HG02571 (cell line): Measurements from ENCODE around the gene CAB39.

Experiments used
- ATAC-seq: cut with Tn5 transposase; IDR thresholded peaks from one replicate; pipeline ENCODE4 v1.9.1; 2021; ENCODE audit warnings: mild to moderate bottlenecking, moderate library complexity; ENCODE audit not compliant: unreplicated experiment

CAB39 gene

DNA sequence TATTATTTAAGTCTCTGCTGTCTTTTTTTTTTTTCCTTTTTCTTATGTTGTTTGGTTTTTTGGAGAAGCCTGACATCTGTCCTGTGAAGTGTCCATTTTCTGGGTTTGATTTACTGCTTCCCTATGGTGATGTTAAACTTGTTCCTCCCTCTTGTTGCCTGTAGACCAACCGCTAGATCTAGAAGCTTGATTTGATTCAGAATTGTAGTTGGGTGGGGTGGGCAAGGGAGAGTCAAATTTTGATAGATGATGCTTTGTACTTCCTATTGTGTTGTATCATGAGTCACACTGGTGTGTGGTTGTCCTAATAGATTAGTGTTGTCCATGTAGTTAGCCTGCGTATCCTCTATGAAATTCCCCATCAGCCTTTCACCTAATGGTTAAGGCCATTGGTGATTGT, 35.4 kb downstream of the CAB39 start:
- no peak for ATAC-seq

DNA sequence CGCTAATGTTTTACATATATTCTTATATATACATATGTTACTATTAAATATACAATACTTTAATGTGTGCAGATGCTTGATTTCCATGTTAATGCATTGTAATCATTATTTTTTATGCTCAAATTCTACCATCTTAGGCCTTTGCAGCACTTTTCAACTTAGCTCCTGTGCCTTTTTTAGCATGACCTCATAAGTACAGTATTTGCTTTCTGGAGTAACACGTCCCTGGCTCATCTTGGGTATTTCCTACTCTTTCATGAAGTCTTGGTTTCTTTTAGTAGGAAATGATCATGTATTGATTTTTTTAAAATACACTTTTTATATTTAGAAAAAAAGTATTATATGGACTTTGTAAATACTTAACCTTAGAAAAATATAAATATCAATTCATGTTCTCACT, 36.5 kb downstream of the CAB39 start:
- no peak for ATAC-seq

DNA sequence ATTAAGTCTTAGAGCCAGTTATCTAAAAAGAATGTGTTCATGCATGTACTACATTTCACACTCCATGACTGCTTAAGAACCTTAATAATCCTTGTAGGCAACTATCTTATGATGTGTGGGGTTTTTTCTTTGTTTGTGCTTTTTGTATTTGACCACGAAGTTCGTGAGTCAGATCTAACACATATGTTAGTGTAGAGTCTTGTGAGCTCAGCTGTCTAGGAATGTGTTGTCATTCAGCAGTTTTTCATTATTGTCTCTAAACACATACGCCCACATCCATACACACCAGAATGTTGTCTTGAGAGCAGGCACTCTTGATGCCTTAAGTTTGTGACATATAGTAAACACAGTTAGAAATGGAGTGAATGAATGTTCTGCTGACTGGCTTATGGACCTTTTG, 38.4 kb downstream of the CAB39 start:
- ATAC-seq = no peak

DNA sequence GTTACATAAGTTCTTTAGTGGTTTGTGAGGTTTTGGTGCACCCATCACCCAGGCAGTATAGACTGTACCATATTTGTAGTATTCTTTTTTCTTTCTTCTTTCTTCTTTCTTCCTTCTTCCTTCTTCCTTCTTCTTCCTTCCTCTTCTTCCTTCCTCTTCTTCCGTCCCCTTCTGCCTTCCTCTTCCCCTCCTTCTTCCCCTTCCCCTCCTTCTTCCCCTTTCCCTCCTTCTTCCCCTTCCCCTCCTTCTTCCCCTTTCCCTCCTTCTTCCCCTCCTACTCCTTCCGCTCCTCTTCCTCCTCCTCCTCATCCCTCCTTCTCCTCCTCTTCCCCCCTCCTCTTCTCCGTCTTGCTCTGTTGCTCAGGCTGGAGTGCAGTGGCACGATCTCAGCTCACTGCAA, 41.6 kb downstream of the CAB39 start:
- no peak for ATAC-seq

DNA sequence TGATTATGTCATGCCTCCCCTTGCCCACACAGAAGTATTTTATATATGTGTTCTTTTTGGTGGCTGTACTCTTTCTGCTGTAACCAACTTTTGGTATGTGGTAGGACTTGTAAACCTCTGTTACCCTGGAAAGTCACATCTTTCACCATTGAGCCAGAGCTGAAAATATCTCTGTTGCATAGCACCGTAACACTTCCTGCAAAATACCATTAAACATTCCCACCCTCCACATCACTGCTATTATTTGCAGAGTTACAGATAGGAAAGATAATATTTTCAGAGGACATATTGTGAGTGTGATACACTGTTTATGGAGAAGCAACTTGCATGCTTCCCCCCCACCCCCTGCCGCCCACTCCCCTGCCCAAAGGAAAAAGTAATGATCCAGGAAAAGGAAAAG, 44.8 kb downstream of the CAB39 start:
- no peak for ATAC-seq

DNA sequence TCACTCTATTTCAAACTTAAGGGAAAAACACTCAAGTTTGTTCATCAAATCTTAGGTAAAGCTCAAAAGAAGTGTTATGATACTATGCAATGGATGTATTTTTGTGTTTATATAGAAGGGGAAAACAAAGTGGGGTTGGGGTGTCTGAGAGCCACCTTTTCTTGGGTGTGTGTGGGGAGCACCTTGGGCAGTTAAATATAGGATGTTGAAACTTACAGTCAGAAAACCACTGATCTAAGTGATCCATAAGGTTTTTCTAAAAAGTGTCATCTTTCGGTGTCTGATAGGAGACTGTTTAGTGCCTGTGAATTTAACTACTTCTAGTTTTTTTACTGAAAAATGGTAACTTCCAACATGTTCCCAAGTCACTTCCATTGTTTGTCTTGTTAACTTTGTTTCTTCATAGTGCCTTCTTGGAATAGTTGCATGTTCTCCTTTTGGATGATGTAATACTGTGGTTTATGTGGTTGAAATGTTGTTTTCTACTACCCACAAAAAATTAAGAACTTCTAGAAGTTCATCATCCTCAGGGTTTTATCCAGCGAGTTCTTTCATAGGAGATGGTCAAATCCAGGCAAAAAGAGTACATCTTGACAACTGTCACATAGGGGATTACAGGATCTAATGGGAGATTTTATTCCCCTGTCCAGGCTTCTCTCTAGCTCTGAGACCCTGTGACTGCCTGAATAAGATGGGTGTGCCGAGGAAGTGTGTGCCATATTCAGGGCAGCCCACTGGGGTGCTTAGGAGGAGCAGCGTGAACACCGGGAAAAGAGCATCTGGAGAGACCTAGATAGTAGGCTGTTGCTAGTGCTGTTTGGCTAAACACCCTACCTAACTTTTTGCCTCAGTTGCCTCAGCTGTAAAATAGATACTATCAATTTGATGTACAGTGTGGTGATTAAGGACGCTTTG, 46.2 kb downstream of the CAB39 start:
- ATAC-seq = no peak

DNA sequence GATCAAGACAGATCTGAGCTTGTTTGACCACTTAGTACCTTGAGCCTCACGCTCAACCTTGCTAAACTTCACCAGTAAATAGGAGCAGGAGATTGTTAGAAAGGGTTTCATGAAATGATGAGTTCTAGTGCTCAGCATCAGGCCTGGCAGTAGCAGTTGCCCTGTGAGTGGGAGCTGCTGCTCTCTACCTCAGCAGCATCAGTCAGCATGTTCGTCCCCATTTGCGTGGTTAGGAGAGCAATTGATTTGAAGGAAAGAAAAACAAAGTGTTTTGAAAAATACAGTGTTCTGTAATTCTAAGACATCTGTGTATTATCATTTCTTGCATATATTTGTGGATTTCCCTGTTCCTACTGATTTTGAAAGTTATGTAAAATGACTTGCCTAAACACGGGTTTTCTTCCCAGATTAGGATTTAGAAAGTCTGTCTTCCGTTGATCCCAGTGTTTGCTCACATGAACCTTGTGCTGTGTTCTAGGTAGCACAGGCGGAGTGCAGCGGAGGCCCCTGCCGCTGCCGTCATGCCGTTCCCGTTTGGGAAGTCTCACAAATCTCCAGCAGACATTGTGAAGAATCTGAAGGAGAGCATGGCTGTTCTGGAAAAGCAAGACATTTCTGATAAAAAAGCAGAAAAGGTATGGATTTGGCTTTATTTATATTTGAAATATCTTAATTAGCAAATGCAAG, 47.0 kb downstream of the CAB39 start:
- no peak for ATAC-seq

DNA sequence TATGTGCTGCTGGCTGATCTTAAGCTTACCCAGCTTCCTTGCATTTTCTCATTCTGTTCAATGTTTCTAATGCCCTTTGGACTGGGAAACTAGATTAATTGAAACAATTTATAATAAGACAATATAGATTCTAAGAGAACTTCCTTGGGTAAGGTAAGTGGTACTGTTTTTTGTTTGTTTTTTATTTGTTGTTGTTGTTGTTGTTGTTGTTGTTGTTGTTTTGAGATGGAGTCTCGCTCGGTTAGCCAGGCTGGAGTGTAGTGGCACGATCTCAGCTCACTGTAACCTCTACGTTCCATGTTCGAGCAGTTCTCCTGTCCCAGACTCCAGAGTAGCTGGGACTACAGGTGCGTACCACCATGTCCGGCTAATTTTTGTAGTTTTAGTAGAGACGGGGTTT, 49.1 kb downstream of the CAB39 start:
- no peak for ATAC-seq

DNA sequence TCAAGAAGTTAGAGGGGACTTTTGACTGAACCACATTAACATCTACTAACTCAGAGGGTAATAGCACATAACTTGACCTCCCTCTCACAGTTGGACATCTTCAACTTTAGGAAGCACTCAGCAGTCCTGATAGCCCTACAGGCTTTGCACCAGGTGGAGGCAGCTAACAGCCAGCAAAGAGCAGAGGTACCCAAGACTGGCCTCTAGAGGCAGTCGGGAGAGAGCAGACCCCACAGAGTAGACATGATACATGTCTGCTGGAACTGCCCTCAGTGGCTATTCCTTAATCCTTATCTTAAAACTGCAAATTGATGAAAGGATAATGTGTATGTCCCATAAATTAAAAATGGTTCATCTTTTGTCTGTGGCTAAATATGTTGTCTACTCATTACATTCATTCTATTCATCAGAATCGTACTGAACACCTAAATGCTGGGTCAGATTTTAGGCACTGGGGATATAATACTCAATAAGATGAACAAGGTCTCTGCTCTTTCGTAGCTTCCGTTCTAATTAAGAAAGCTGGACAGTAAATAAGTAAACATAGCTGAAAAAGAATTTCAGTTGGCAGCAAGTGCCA, 49.8 kb downstream of the CAB39 start:
- peak; percentile 65 for ATAC-seq

DNA sequence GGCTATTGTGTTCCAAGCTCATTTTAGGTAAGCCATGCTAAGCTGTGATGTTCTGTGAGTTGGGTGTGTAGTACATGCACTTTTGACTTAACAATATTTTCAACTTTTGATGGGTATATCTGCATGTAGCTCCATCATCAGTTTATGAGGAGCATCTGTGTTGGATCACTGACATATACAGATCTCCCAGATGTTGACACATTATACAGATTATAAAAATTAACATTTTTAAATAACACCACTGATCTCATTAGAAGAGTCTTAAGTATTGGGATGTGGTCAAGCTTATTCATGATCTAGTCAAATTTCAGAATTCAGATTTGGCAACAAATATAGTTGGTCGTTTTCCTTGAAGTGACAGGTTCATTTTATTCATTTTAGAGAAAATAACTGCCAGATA, 51.7 kb downstream of the CAB39 start:
- no peak for ATAC-seq

DNA sequence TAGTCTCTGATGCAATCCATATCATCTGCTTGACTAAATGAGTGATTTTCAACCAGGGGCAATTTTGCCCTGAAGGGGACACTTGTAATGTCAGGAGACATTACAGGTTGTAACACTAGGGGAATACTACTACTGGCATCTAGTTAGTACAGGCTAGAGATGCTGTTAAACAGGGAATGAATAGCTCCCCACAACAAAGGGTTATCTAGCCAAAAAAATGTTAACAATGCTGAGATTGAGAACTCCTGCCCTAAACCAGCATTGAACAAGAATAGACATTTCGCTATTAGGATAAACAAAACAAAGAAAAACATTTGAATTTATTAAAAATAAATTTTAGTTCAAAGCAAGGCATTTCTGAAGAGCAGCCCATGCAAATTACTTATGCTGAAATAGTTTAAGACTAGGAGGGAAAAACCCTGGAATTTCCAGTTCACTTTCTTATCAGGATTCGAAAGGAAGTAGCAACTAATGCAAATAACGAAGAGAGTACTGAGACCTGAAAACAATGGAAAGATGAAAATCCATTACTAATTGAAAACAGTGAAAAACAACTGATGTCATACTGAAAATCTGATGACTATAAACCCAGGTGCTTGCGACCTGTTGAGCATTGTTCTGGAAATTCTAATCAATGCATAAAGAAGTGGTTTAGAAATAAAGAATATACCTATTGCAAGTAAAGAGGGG, 53.1 kb downstream of the CAB39 start:
- ATAC-seq = no peak

DNA sequence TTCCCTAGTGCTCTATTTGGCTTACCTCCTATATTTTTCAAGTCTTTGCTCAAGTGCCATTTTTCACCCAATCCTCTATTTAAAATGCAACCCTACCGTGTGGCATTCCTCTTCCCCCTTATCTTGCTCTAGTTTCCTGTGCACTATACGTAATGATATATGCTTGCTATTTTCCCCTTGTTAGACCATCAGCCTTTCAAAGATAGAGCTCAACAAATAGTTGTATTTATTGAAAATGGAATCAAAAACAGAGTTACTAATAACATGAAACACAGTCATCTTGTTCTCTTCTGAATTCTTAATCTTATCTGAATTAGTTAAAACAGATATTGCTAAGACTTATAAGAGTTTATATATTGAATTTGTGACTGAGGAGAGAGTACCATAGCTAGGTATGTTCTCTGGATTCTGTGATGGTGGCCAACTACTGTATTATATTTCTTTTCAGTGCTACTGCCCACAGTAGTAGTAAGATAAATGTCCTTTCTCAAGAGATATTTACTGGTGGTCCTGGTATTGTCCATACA, 55.3 kb downstream of the CAB39 start:
- ATAC-seq = no peak

DNA sequence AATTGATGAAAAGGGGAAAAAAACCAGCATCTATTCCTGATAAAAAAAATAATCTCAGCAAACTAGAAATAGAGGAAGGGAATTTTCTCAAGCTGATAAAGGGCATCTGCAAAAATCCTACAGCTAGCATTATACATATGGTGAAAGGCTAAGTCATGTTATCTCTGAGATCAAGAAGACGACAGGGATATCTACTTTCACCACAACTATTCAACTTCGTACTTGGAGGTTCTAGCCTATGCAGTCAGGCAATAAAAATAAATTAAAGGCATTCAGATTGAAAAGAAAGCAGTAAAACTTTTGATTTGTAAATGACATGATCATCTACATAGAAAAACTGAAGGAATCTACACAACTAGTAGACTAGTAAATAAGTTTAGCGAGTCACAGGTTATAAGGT, 58.2 kb downstream of the CAB39 start:
- no peak for ATAC-seq

DNA sequence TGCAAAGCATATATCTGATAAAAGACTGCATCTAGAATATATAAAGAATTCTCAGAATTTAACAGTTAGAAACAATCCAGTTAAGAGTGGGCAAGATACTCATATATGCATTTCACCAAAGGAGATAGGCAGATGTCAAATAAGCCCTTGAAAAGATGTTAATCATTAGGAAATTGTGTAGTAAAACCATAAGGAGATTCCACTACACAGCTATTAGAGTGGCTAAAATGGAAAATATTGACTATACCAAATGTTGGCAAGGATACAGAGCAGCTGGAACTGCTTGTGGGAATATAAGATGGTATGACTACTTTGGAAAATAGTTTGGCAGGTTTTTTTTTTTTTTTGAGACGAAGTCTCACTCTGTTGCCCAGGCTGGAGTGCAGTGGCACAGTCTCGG, 59.5 kb downstream of the CAB39 start:
- no peak for ATAC-seq

DNA sequence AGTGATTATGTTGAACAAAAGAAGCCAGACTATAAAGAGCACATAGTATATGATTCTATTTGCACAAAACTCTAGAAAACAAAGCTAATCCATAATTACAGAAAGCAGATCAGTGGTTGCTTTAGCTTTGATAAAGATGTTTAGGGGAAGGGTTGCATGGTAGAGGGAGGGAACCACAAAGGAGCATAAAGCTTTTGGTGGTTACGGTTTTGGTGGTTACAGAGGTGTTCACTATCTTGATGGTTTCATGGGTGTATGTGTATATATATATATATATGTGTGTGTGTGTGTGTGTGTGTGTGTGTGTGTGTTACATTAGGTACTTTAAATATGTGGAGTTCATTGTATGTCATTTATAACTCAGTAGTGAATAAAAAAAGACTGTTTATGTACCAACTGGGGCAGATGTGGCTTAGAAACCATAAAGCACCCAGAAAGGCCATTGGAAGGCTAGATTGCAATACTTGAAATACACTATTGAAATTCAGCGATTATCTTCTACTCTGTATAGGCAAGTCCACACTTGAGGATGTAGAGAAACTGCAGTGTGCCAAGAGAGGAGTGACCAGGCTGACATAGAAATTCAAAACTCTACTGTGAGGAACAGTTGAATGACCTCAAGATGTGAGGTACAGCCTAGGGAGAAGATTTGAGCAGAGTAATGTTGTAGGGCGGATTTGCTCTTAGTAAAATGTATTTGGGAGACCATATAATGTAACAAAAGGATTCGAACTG, 60.6 kb downstream of the CAB39 start:
- no peak for ATAC-seq

DNA sequence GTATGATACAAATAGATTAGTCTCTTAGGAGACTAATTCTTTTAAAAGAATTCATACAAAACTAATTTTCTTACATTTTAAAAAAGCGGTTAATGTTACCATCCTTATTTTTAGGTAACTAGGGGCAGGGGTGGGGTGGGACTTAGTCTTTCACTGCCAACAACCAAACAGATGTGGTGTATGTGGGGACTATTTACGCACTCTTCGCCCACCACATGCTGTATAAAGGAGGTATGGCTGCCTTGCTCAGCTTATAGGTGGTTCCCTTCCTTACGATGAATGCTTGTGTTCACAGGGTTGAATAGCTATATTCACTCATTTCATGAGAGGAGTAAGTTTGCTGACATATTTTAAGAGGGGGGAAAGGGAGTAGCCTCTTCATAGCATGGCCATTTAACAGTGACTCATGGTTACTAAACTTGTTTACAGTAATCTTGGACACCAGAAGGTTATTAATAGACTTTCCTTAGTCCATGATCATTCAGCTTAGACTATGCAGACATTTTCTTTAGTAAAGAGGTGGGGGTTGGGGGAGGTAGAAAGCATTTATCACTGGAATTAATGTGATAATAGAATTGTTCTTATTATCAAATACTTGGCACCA, 61.8 kb downstream of the CAB39 start:
- no peak for ATAC-seq

DNA sequence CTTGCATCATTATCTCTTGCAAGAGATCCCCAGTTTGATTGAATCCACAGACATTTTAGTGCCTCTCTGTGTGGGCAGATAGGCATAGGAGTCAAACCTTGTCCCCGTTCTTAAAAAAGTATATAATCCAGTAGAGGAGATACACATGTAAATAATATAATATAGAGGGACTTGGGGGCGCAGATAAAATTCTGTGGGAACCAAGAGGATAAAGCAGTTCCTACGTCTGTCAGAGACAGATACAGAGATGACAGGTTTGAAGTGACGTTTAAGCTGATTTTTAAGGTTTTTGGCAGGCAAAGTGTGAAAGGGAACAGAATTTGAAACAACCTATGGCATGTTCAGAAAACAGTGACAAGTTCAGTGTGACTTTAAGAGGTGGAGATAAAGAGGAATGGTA, 63.1 kb downstream of the CAB39 start:
- ATAC-seq = no peak

DNA sequence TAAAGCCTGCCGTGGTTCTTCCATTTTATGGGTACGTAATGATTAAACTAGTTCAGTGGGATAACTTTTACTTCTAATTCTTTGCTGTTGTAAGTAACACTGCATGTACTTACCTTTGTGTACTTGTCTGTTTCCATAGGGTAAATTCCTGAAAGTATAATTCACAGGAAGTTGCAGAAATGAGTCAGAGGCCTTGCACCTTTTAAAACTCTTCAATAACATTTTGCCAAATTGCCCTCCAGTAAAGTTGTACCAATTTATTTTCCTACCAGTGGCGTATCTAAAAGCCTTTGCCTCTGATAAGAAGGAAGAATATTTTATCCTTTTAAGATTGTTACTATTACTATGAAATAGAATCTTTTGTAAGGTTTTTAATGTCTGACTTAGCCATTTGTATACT, 65.1 kb downstream of the CAB39 start:
- ATAC-seq = no peak

DNA sequence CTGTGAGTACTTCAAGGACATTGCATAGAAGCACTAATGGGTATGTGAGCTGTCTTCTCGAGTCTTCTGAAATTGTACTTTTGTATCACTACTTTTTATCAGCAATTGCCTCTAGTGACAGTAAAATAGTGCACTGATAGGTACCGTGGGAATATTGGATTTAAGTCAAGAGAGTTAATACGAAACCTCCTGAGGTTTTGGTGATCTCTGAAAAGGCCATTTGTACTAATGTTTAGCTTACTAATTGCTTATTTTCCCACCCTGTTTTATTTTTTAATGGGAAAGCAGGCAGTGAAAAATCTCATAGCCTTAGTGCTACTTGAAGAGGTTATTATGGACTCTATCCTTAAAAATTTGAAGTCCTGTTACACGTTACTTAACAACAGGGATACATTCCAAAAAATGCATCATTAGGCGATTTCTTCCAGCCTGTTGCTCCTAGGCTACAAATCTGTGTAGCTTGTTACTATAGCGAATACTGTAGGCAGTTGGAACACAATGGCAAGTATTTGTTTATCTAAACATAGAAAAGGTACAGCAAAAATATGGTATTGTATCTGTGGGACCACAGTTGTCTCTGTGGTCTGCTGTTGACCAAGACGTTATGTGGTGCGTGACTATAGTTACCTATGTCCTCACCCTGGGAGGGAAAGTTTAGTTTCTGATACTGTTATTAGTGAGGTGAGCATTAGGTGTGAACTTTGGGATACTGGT, 65.9 kb downstream of the CAB39 start:
- no peak for ATAC-seq

DNA sequence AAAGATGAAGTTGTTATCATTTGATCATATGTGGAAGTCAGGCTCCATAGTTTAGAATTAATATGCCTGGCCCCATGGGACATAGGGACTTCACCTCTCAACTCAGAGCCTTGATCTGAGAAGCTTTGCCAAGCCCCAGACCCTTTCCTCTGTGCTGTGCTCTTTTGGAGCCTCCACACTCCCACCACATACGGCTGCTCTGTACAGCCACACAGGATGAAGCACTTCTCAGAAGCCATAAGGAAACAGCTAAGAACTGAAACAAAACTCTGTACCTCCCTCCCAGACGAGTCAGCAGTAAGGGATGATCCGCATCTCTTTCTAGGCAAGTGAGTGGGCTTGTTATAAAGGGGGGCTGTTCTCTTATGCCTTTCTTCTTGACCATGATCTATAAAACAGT, 66.5 kb downstream of the CAB39 start:
- no peak for ATAC-seq
